Activated CD8-positive, alpha-beta T cell treated with anti-CD3 and anti-CD28 coated beads for 36 hours (primary cell): ENCODE measurements around the gene POLR1E. TPM values are rescaled to one million over a fixed set of nuclear protein-coding genes. Genes with fewer than 3 reads are reported as not detected.

Source experiments
- ATAC-seq: fragments of 200-7000 bp; cut with Tn5 transposase; one replicate; pipeline ENCODE4 v1.10.0; 2021; ENCODE audit warnings: mild to moderate bottlenecking, moderate library complexity
- CTCF ChIA-PET: fragments of 350-600 bp; sonication (Branson Sonifier 250); formaldehyde crosslinking; loops from one replicate; lab custom pipeline; 2021; ENCODE audit warnings: antibody characterized with exemption; lab: Charles Lee
- POLR2A ChIA-PET: fragments of 350-600 bp; sonication (Branson Sonifier 250); formaldehyde crosslinking; loops from one replicate; lab custom pipeline; 2021; ENCODE audit warnings: antibody characterized with exemption; lab: Charles Lee
- DNase-seq: peaks from one replicate; pipeline ENCODE4 v3.0.0-alpha.2; 2020
- H3K27ac Mint-ChIP-seq: one replicate; pipeline ENCODE4 v1.8.0; 2021; ENCODE audit warnings: mild to moderate bottlenecking, mixed read lengths
- H3K27me3 Mint-ChIP-seq: one replicate; pipeline ENCODE4 v1.8.0; 2021; ENCODE audit warnings: mixed read lengths
- H3K36me3 Mint-ChIP-seq: one replicate; pipeline ENCODE4 v1.8.0; 2021; ENCODE audit warnings: low read depth, mixed read lengths
- H3K4me1 Mint-ChIP-seq: one replicate; pipeline ENCODE4 v1.8.0; 2021; ENCODE audit warnings: low read depth, mixed read lengths
- H3K4me3 Mint-ChIP-seq: one replicate; pipeline ENCODE4 v1.8.0; 2021; ENCODE audit warnings: mild to moderate bottlenecking, moderate library complexity, mixed read lengths
- H3K9me3 Mint-ChIP-seq: one replicate; pipeline ENCODE4 v1.8.0; 2021; ENCODE audit warnings: mixed read lengths
- intact Hi-C: fragments of 100-400 bp; cut with micrococcal nuclease; formaldehyde crosslinking; loops from one replicate; pipeline ENCODE4 v1.10.0; 2022
- total RNA-seq, 2 experiments: library from RNA; stranded (reverse); gene quantifications; one replicate each; pipeline ENCODE4 v1.2.3, GENCODE V29; 2021
- TF ChIP-seq, protein P1 (sequence below): fragments of 200-600 bp; IDR thresholded peaks from one replicate; pipeline ENCODE4 v1.8.0; 2022; ENCODE audit warnings: antibody characterized with exemption, mild to moderate bottlenecking

Gene POLR1E
- total RNA-seq, 2 experiments from 2014 or later = 66.9 to 70.5 TPM

GRCh38 chr9:37445832-37446231 is 39.9 kb upstream of the POLR1E start:
- no peaks in the 10 kb centered on the region for H3K27me3 Mint-ChIP-seq
- H3K9me3 Mint-ChIP-seq = no peaks in the 10 kb centered on the region
- intact Hi-C loops = no loop called here
- H3K4me3 Mint-ChIP-seq = no peak overlapping the region
- ChIA-PET CTCF (interaction anchor here (1.0 kb wide), 1 partner anchor 31 kb away, joined by 3 read pairs; no protein-coding TSS in a partner anchor), POLR2A (no interaction called here)
- peaks cover 20% of the 10 kb centered on the region for H3K36me3 Mint-ChIP-seq
- ATAC-seq = no peak
- H3K27ac Mint-ChIP-seq = no peak overlapping the region
- TF ChIP-seq, protein P1, sequence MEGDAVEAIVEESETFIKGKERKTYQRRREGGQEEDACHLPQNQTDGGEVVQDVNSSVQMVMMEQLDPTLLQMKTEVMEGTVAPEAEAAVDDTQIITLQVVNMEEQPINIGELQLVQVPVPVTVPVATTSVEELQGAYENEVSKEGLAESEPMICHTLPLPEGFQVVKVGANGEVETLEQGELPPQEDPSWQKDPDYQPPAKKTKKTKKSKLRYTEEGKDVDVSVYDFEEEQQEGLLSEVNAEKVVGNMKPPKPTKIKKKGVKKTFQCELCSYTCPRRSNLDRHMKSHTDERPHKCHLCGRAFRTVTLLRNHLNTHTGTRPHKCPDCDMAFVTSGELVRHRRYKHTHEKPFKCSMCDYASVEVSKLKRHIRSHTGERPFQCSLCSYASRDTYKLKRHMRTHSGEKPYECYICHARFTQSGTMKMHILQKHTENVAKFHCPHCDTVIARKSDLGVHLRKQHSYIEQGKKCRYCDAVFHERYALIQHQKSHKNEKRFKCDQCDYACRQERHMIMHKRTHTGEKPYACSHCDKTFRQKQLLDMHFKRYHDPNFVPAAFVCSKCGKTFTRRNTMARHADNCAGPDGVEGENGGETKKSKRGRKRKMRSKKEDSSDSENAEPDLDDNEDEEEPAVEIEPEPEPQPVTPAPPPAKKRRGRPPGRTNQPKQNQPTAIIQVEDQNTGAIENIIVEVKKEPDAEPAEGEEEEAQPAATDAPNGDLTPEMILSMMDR = no peak
- DNase-seq = no peak
- peaks cover 7% of the 10 kb centered on the region for H3K4me1 Mint-ChIP-seq

DNA sequence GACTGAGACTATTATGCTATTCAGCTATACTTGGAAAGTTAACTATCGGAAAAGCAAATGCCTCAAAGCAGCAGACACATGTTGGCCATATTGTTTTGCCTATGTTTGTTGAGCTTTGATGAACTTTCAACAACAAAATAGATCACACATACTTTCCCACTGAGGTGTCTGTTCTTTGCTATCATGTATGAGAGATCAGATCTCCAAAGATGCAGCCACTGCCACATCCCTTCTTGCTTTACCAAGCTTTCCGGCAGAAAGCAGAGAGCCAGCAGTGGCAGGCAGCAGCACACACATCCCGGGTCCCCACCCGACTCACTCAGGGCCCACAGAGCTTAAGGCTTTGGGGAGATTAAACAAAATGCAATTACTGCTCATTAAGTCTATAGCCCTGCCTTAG is 39.3 kb upstream of the POLR1E start:
- Mint-ChIP-seq H3K36me3 (peaks cover 15% of the 10 kb centered on the region), H3K9me3 (no peaks in the 10 kb centered on the region), H3K4me3 (no peak overlapping the region), H3K4me1 (peaks cover 7% of the 10 kb centered on the region), H3K27ac (peak overlapping the region; percentile 46), H3K27me3 (no peaks in the 10 kb centered on the region)
- DNase-seq (no peak), ATAC-seq (no peak)
- ChIA-PET POLR2A (no interaction called here), CTCF (interaction anchor here (1.0 kb wide), 1 partner anchor 31 kb away, joined by 3 read pairs; no protein-coding TSS in a partner anchor)
- TF ChIP-seq, protein P1 = no peak
- intact Hi-C loops = no loop called here

DNA sequence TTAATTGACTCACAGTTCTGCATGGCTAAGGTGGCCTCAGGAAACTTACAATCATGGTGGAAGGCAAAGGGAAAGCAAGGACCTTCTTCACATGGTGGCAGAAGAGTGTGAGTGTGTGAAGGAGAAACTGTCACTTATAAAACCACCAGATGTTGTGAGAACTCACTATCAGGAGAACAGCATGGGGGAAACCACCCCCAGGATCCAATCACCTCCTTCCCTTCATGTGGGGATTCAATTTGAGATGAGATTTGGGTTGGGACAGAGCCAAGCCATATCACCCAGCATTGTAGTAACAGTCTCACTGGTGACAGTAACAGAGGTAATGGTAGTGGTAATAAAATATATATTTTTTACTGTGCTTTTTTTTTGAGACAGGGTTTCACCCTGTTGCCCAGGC is 38.6 kb upstream of the POLR1E start:
- Mint-ChIP-seq H3K4me1 (peaks cover 7% of the 10 kb centered on the region), H3K27me3 (no peaks in the 10 kb centered on the region), H3K9me3 (no peaks in the 10 kb centered on the region), H3K27ac (no peak overlapping the region), H3K36me3 (peaks cover 12% of the 10 kb centered on the region), H3K4me3 (no peak overlapping the region)
- no peak for ATAC-seq
- intact Hi-C loops = no loop called here
- no peak for DNase-seq
- ChIA-PET CTCF (no interaction called here), POLR2A (no interaction called here)
- TF ChIP-seq, protein P1 = no peak

GRCh38 chr9:37449862-37450632 is 35.7 kb upstream of the POLR1E start:
- H3K9me3 Mint-ChIP-seq = no peaks in the 10 kb centered on the region
- no peaks in the 10 kb centered on the region for H3K27me3 Mint-ChIP-seq
- no peak for ATAC-seq
- intact Hi-C loops = loop anchor here (10.0 kb wide), 1 partner anchor 65 kb away; no protein-coding TSS in a partner anchor
- H3K4me1 Mint-ChIP-seq = peaks cover 23% of the 10 kb centered on the region
- H3K27ac Mint-ChIP-seq = no peak overlapping the region
- H3K4me3 Mint-ChIP-seq = no peak overlapping the region
- peaks cover 13% of the 10 kb centered on the region for H3K36me3 Mint-ChIP-seq
- TF ChIP-seq, protein P1 = no peak
- no peak for DNase-seq
- CTCF ChIA-PET = interaction anchor here (1.5 to 1.8 kb wide), 2 partner anchors 11 to 34 kb away, joined by 4 read pairs; no protein-coding TSS in a partner anchor
- POLR2A ChIA-PET = interaction anchor here (0.6 to 1.1 kb wide), 2 partner anchors 16 to 59 kb away, joined by 3 read pairs; no protein-coding TSS in a partner anchor

DNA sequence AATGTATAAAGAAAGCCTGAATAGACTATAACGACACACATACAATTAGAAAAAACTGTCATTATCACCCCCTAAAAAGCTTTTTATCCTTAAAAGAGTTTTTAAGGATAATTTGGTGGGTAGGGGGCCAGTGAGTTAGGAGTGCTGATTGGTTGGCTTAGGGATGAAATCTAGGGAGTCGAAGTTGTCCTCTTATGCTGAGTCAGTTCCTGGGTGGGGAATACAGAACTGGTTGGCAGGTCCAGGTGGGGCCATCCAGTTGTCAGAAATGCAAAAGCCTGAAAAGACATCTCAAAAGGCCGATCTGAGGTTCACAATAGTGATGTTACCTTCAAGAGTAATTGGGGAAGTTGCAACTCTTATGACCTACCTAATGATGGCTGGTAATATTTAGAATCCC is 34.1 kb upstream of the POLR1E start:
- CTCF ChIA-PET = no interaction called here
- Mint-ChIP-seq H3K36me3 (peaks cover 13% of the 10 kb centered on the region), H3K27ac (no peak overlapping the region), H3K27me3 (no peaks in the 10 kb centered on the region), H3K9me3 (no peaks in the 10 kb centered on the region), H3K4me1 (peaks cover 30% of the 10 kb centered on the region), H3K4me3 (no peak overlapping the region)
- TF ChIP-seq, protein P1 = no peak
- intact Hi-C loops = loop anchor here (10.0 kb wide), 1 partner anchor 63 kb away; no protein-coding TSS in a partner anchor
- POLR2A ChIA-PET = interaction anchor here (1.1 kb wide), 1 partner anchor 10 kb away, joined by 3 read pairs; no protein-coding TSS in a partner anchor
- DNase-seq (no peak), ATAC-seq (no peak)
